Measurements from ENCODE around the gene CEACAM20. TPM values are rescaled to one million over a fixed set of nuclear protein-coding genes. Genes with fewer than 3 reads are reported as not detected.

Gene CEACAM20
- not detected in 2 replicates for total RNA-seq

DNA sequence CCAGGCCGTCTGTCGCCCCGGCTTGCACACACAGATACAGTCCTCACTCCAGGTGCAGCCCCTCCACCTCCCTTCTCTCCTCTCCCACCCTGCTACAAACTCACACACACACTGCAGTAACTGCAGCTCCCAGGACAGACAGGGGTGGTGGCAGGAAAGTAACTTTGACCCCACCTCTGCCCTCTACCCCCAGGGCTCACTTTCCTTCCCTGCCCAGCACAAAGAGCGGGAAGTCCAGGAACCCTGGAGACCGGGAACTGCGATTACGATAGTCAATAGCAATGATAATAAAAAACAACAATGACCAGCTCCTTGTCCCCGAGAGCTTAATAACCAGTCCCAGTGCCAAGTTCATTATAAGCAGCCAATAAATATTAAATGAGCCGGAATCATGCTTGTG, at the start of gene CEACAM20:
TSS of gene CEACAM20 (minus strand) at position 140 of the 400 bp plus-strand sequence. CDS start 166 bp downstream, outside the sequence.
- intact Hi-C loops (cut with micrococcal nuclease): no loop called here
- Mint-ChIP-seq H3K9me3 (peaks cover 41% of the 10 kb centered on the region), H3K27ac (no peak within 1 kb of the TSS), H3K4me3 (no peak within 1 kb of the TSS), H3K4me1 (ENCODE audit: low read depth) (no peaks in the 10 kb centered on the region), H3K27me3 (ENCODE audit: insufficient read depth) (no peaks in the 10 kb centered on the region), H3K36me3 (ENCODE audit: low read depth) (peaks cover 3% of the 10 kb centered on the region)
- DNase-seq (ENCODE audit: low spot score): no peak

DNA sequence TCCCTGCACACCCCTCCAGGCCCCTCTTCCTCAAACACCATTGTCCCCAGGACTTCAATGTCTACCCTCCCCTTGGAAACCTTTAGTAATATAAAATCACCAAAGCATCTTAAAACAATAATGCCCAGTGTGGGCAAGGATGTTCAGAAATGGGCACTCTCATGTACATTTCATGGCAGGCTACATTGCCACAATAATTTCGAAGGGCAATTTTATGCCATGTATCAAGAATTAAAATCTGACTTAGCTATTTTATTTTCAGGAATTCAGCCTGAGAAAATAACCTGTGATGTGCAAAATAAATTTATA, 48.0 kb upstream of the CEACAM20 start:
- Mint-ChIP-seq H3K36me3 (ENCODE audit: low read depth) (no peaks in the 10 kb centered on the region), H3K9me3 (no peaks in the 10 kb centered on the region), H3K27ac (no peak overlapping the region), H3K27me3 (ENCODE audit: insufficient read depth) (no peaks in the 10 kb centered on the region), H3K4me1 (ENCODE audit: low read depth) (no peaks in the 10 kb centered on the region), H3K4me3 (no peak overlapping the region)
- DNase-seq (ENCODE audit: low spot score): no peak
- intact Hi-C loops (cut with micrococcal nuclease): no loop called here

DNA sequence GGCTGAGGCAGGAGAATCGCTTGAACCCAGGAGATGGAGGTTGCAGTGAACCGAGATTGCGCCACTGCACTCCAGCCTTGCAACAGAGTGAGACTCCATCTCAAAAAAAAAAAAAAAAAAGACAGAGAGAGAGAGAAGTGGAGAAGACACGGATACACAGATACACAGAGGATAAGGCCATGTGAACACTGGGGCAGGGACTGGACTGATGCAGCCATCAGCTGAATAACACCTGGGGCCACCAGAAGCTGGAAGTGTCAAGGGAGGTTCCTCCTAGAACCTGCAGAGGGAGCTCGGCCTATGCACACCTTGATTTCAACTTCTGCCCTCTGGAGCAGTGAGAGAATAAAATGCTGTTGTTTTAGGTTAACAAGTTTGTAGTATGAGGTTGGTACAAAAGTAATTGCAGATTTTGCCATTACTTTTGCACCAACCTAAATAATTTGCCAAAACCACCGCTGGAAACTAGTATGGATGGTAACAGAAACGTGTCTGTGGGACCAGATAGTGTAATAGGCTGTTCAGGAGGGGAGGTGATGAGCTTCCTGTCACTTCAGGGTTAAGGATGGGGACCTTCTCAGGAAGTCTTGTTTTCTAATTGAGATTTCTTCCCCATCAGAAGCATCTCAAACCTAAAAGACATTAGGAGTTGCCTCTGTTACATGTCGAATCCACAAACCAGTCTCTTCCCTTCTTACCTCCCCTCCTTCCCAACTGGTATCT, 47.5 kb upstream of the CEACAM20 start:
- H3K36me3 Mint-ChIP-seq (ENCODE audit: low read depth): no peaks in the 10 kb centered on the region
- H3K4me3 Mint-ChIP-seq: no peak overlapping the region
- intact Hi-C loops (cut with micrococcal nuclease): no loop called here
- H3K27ac Mint-ChIP-seq: no peak overlapping the region
- peaks cover 1% of the 10 kb centered on the region for H3K27me3 Mint-ChIP-seq (ENCODE audit: insufficient read depth)
- DNase-seq (ENCODE audit: low spot score): no peak
- no peaks in the 10 kb centered on the region for H3K4me1 Mint-ChIP-seq (ENCODE audit: low read depth)
- H3K9me3 Mint-ChIP-seq: no peaks in the 10 kb centered on the region

DNA sequence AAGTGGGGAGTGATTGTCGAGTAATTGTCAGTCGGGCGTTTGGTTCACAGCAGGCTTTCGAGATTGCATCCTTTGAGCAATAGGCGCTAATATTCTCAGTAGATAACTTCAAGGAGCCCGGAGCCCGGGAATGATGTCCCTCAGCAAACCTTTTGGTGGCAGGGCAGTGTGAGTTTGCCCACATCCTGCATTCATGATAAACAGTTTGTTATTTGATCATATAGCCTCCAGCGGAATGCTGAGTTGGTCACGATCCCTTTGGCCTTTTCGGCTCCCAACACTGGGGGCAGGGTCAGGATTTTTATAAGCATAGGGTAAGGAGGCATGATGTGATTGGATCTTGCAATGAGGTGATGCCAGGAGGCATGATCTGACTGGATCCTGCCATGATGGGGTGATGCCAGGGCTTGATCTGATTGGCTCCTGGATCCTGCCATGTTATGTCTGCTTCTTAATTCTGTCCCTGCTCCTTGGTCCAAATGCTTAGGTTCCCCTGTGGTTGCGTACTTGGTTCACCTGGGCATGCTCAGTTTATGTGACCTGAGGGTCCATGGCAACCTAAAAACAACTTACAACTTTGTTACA, 45.7 kb upstream of the CEACAM20 start:
- no peak overlapping the region for H3K4me3 Mint-ChIP-seq
- no peaks in the 10 kb centered on the region for H3K36me3 Mint-ChIP-seq (ENCODE audit: low read depth)
- H3K27me3 Mint-ChIP-seq (ENCODE audit: insufficient read depth): peaks cover 1% of the 10 kb centered on the region
- H3K27ac Mint-ChIP-seq: no peak overlapping the region
- H3K4me1 Mint-ChIP-seq (ENCODE audit: low read depth): no peaks in the 10 kb centered on the region
- H3K9me3 Mint-ChIP-seq: no peaks in the 10 kb centered on the region
- DNase-seq (ENCODE audit: low spot score): no peak
- intact Hi-C loops (cut with micrococcal nuclease): no loop called here

DNA sequence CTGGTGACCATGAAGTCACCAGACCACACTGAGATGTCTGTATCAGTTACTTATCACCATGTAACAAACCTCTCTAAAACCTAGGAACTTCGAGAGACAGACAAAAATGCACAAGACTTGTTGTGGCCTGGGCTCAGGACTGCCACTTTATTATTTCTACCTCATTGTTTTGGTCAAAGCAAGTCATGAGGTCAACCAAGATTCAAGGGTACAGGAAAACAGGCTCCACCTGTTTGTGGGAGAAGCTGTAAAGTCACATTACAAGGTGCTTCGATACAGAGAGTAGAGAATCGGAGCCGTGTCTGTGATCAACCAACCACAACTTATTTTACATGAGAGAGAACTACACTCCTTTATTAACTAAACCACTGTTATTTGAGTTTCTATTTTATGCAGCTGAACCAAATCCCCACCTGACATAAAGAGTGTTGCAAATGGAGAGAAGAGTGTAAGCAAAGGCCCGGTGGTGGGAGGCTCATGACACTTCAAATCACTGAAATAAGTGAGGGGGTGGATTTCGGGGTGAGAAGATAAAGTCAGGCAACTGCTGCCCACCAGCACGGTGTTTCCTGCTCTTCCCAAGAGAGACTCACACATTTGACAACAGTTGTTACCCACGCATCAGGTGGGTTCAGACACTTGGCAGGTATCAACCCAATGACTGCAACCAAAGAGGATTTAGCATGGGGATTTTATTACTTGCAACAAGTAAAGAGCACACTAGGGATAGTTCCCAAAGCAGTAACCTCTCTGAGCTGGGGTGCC, 44.9 kb upstream of the CEACAM20 start:
- Mint-ChIP-seq H3K27ac (no peak overlapping the region), H3K4me3 (no peak overlapping the region), H3K9me3 (no peaks in the 10 kb centered on the region), H3K27me3 (ENCODE audit: insufficient read depth) (peaks cover 1% of the 10 kb centered on the region), H3K36me3 (ENCODE audit: low read depth) (no peaks in the 10 kb centered on the region), H3K4me1 (ENCODE audit: low read depth) (no peaks in the 10 kb centered on the region)
- DNase-seq (ENCODE audit: low spot score): no peak
- intact Hi-C loops (cut with micrococcal nuclease): no loop called here

DNA sequence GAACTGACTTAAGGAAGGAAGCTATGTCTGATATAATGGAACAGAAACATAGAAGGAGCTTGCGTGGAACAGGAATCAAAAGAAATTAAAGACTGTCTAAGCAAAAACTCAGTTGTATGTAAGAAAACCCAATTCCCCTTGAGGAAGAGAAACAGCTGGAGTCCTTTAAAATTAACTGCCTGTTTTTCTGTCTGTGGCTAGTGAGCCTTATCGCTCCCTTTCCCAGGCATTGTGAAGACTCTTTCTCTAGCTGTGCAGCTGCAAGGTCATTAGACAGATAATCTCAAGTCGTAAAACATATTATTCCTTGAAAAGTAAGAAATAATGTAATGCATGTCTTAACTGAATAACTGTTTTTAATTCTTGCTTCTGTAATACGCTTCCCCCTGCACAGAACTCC, 44.2 kb upstream of the CEACAM20 start:
- H3K27ac Mint-ChIP-seq: no peak overlapping the region

DNA sequence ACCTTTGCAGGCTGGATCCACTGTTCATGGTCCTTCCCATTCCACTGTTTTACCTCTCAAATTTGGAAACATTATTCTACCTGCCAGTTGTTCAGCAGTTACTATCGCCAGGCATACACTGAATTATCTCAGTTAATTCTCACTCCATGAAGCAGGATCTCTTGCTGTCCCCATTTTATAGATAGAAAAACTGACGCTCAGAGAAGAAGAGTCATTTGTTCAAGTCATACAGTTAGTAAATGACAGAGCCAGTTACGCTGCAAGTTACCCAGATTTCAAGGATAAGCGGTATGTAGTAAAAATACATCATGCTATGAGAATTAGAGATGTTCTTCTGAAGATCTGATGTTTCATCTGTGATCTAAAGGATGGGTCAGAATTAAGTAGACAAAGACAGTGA, 43.7 kb upstream of the CEACAM20 start:
- intact Hi-C loops (cut with micrococcal nuclease): no loop called here

More for the DNA sequence above, 44.2 kb upstream of the CEACAM20 start:
- no peaks in the 10 kb centered on the region for H3K36me3 Mint-ChIP-seq (ENCODE audit: low read depth)
- H3K4me1 Mint-ChIP-seq (ENCODE audit: low read depth): no peaks in the 10 kb centered on the region
- H3K9me3 Mint-ChIP-seq: no peaks in the 10 kb centered on the region
- H3K27me3 Mint-ChIP-seq (ENCODE audit: insufficient read depth): peaks cover 1% of the 10 kb centered on the region
- H3K4me3 Mint-ChIP-seq: no peak overlapping the region
- DNase-seq (ENCODE audit: low spot score): no peak
- intact Hi-C loops (cut with micrococcal nuclease): no loop called here

DNA sequence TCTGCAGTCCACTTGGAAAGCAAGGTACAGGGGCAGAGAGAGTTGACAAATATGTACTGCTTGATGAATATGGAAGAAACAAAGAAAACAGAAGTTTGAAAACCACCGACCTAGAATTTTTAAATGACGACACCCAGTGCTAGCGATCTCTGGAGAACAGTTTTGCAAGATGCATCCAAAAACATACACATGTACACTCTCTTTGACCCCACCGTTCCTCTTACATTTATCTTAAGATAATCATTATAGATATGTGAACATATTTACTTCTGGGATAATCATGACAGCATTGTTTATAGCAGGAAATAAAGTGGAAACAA, 43.1 kb upstream of the CEACAM20 start:
- H3K27ac Mint-ChIP-seq: no peak overlapping the region
- H3K27me3 Mint-ChIP-seq (ENCODE audit: insufficient read depth): peaks cover 1% of the 10 kb centered on the region
- H3K4me1 Mint-ChIP-seq (ENCODE audit: low read depth): no peaks in the 10 kb centered on the region
- H3K4me3 Mint-ChIP-seq: no peak overlapping the region
- no peaks in the 10 kb centered on the region for H3K9me3 Mint-ChIP-seq
- intact Hi-C loops (cut with micrococcal nuclease): no loop called here
- no peak for DNase-seq (ENCODE audit: low spot score)
- no peaks in the 10 kb centered on the region for H3K36me3 Mint-ChIP-seq (ENCODE audit: low read depth)

More for the DNA sequence above, 43.7 kb upstream of the CEACAM20 start:
- Mint-ChIP-seq H3K27ac (no peak overlapping the region), H3K27me3 (ENCODE audit: insufficient read depth) (peaks cover 1% of the 10 kb centered on the region), H3K9me3 (no peaks in the 10 kb centered on the region), H3K36me3 (ENCODE audit: low read depth) (no peaks in the 10 kb centered on the region), H3K4me3 (no peak overlapping the region), H3K4me1 (ENCODE audit: low read depth) (no peaks in the 10 kb centered on the region)
- no peak for DNase-seq (ENCODE audit: low spot score)

DNA sequence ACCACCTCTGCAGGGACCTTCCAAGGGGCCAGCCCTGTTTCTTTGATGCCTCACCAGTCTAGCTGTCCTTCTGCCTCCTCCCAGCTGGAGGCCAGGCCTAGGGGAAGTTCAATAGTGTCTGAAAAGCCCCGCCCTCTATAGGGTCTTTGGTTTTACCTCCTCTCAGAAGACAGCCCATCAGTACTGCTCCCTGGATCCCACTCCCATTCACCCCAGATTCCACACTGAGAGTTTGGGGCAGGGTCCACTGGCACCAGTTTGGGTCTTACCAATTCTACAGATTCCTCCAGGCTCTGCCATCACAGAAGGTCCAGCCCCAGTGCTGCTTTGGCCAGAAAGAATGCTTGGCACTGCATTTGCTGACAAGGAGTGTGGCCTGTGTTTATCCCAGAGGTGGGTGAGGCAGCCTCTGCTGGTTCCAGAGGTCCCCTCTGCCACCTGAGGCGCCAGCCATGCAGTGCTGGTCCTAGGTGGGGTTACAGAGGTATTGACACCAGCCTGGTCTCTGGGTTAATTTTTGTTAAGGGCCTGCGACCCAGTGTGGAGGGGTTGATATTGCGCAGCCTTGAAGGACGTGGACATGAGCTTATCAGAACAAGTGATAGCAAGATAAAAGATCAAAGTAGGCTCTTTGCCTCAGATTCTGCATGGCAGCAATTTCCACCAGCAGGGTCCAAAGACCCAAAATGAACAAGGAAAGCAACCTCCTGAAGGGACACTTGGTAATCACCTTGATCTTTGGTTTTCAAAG, 42.5 kb upstream of the CEACAM20 start:
- intact Hi-C loops (cut with micrococcal nuclease): loop anchor here (1.0 to 2.0 kb wide), 2 partner anchors 85 to 199 kb away; no protein-coding TSS in a partner anchor

DNA sequence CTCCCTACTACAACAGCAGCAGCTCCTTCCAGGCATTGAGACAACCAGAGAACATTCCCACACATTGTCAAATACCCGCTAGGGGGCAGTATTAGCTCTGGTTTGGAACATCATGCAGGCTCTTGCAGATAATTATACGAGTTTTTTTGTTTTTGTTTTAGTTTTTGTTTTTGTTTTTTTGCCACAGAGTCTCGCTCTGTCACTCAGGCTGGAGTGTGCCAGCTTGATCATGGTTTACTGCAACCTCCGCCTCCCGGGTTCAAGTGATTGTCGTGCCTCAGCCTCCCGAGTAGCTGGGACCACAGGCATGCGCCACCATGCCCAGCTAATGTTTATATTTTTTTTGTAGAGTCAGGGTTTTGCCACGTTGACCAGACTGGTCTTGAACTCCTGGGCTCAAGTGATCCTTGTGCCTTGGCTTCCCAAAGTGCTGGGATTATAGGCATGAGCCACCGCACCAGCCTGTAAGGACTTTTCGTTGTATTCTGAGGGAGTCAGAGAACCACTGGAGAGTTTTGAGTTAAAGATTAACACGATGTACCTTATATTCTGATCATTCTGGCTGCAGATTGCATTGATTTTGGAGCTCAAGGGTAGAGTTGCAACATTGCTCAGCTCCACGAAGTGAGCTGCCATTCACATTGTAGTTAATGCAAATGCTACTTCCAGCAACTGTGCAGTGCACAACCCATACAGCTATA, 41.7 kb upstream of the CEACAM20 start:
- no peaks in the 10 kb centered on the region for H3K36me3 Mint-ChIP-seq (ENCODE audit: low read depth)
- intact Hi-C loops (cut with micrococcal nuclease): loop anchor here (1.0 to 2.0 kb wide), 2 partner anchors 86 to 200 kb away; no protein-coding TSS in a partner anchor

More for the DNA sequence above, 42.5 kb upstream of the CEACAM20 start:
- H3K4me3 Mint-ChIP-seq: no peak overlapping the region
- no peak overlapping the region for H3K27ac Mint-ChIP-seq
- DNase-seq (ENCODE audit: low spot score): no peak
- no peaks in the 10 kb centered on the region for H3K4me1 Mint-ChIP-seq (ENCODE audit: low read depth)
- peaks cover 1% of the 10 kb centered on the region for H3K27me3 Mint-ChIP-seq (ENCODE audit: insufficient read depth)
- H3K36me3 Mint-ChIP-seq (ENCODE audit: low read depth): no peaks in the 10 kb centered on the region
- H3K9me3 Mint-ChIP-seq: no peaks in the 10 kb centered on the region

DNA sequence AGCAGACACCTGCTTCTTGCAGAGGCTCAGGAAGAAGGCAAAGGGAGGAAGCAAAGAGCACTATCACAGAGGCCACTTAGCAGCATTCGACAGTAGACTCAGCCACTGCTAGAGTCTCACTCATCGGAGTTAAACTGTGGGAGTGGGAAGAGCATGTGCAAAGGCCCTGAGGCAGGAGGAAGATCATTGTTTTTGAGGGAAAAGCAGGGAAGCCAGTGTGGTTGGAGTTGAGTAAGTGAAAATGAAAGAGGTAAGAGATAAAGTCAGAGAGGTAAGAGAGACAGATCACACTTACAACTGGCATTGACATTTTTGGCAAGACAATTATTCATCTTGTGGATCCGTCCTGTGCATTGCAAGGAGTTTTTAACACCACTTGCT, 41.1 kb upstream of the CEACAM20 start:
- no peaks in the 10 kb centered on the region for H3K4me1 Mint-ChIP-seq (ENCODE audit: low read depth)
- peaks cover 1% of the 10 kb centered on the region for H3K27me3 Mint-ChIP-seq (ENCODE audit: insufficient read depth)
- no peaks in the 10 kb centered on the region for H3K36me3 Mint-ChIP-seq (ENCODE audit: low read depth)
- no peak for DNase-seq (ENCODE audit: low spot score)
- intact Hi-C loops (cut with micrococcal nuclease): loop anchor here (2.0 kb wide), 1 partner anchor 200 kb away; no protein-coding TSS in a partner anchor
- no peaks in the 10 kb centered on the region for H3K9me3 Mint-ChIP-seq
- no peak overlapping the region for H3K4me3 Mint-ChIP-seq
- no peak overlapping the region for H3K27ac Mint-ChIP-seq

More for the DNA sequence above, 41.7 kb upstream of the CEACAM20 start:
- Mint-ChIP-seq H3K27ac (no peak overlapping the region), H3K9me3 (no peaks in the 10 kb centered on the region), H3K27me3 (ENCODE audit: insufficient read depth) (peaks cover 1% of the 10 kb centered on the region), H3K4me3 (no peak overlapping the region), H3K4me1 (ENCODE audit: low read depth) (no peaks in the 10 kb centered on the region)
- peak; percentile 34 for DNase-seq (ENCODE audit: low spot score)

DNA sequence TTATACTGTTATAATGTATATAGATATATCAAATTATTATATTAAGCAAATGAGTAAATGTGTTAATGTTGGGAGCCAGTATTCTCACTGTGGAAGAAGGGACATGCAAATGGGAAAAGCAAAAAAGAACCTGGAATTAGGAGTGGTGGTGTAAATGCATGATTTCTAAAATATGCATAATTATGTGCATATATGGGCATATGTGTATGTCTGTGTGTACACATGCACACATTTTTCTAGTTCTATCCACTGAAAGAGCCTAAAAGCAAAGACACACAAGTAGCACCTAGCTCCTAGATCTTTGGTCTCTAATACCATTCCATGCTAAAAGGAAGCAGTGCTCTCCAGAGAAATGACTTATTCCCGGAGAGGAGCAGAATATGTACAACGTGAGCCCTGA, 38.3 kb upstream of the CEACAM20 start:
- no peaks in the 10 kb centered on the region for H3K4me1 Mint-ChIP-seq (ENCODE audit: low read depth)
- DNase-seq (ENCODE audit: low spot score): no peak
- no peak overlapping the region for H3K4me3 Mint-ChIP-seq
- intact Hi-C loops (cut with micrococcal nuclease): no loop called here
- H3K27ac Mint-ChIP-seq: no peak overlapping the region
- H3K27me3 Mint-ChIP-seq (ENCODE audit: insufficient read depth): peaks cover 1% of the 10 kb centered on the region
- no peaks in the 10 kb centered on the region for H3K36me3 Mint-ChIP-seq (ENCODE audit: low read depth)
- H3K9me3 Mint-ChIP-seq: no peaks in the 10 kb centered on the region
